Inferior parietal cortex (tissue), 1 donor: ENCODE results near the gene POLD3.
"Not testable (repeated sequence)": the region's sequence is repeated elsewhere in the genome, so short reads cannot be mapped to it uniquely, and the experiment has no call there.

ENCODE experiments used
- DNase-seq: peaks from one replicate; pipeline ENCODE4 v3.0.0-alpha.2; 2016; ENCODE audit errors: extremely low spot score

POLD3 gene

GRCh38 chr11:74636630-74637184, 44.3 kb downstream of the POLD3 start:
- DNase-seq = no peak

DNA sequence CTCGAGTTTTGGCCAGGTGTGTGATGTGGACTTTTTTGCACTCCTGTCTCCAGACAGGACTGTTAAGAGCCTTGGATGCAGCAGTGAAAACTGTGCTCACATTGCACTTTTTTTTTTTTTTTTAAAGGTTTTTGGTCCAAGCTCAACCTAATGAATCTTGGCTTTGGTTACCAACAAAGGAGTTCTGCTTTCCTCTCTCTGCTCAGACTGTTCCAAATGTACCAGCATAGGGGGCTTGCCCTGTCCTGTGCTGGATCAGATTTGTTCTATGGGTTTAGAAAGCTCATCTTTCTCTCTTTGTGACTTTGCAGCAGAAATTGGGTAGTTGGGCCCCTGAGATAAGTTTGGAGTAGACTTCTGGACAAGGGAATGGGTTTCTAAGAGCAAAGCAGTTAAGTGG, 45.3 kb downstream of the POLD3 start:
- DNase-seq = no peak

- DNase-seq = no peak
These were observed 46.5 kb downstream of the POLD3 start for GRCh38 chr11:74638869-74639268.

GRCh38 chr11:74639533-74639932, 47.2 kb downstream of the POLD3 start:
- no peak for DNase-seq

- DNase-seq = no peak
These were observed 48.9 kb downstream of the POLD3 start for GRCh38 chr11:74641289-74641688.

DNA sequence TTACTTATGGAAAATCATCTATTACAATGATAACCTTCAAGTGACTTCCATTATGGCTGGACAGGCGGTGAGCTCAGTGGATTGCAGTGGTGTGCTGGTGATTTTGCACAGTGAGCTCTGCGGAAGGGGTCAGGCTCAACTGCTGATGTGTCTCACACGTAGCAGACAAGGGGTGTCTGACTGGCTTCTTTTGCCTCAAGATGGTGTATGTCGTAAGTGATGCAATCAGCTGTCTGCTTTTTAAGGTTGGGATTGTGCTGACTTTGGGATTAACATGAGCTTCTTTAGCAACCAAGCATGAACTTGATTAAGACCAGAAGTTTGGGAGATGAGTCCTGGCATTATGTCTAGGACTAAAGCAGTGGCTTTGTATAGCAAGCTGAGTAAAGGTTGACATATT, 49.5 kb downstream of the POLD3 start:
- DNase-seq = no peak

GRCh38 chr11:74642912-74643311, 50.5 kb downstream of the POLD3 start:
- no peak for DNase-seq

DNA sequence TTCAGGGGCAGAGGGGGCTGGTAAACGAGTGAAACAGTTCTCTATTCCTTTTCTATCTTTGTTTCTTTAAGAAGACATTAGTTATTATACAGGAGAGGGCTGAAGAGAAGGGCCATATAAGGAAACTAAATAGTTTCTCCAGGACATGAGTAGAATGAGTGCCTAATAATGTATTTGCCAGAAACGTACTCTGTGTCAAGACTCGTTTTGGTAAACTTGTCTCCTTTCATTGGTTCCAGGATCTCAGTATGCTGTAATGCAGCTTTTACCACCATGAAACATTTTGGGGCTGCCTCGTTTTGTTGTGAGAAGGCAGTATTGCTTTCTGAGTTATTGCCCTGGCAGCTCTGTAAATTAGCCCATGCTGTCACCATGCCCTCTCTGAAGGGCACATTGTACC, 51.7 kb downstream of the POLD3 start:
- DNase-seq = no peak

DNA sequence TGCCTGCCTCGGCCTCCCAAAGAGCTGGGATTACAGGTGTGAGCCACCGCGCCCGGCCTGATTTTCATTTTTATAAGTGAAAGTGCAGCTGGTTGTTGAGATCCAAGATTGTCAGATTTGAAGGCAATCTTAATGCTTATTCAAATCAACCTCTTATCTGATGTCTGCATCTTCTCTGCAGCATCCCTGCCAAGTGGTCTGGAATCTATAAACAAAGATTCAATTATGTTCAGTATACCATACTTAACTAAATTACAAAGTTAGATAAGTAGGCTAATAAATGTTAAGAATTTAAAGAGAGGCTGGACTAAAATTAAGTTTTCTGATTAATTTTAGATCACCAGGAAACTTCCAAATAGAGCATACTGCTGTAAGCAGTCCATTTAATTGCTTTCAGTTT, 53.8 kb downstream of the POLD3 start:
- DNase-seq = no peak

- DNase-seq = no peak
These were observed 54.6 kb downstream of the POLD3 start for GRCh38 chr11:74646954-74647353.

DNA sequence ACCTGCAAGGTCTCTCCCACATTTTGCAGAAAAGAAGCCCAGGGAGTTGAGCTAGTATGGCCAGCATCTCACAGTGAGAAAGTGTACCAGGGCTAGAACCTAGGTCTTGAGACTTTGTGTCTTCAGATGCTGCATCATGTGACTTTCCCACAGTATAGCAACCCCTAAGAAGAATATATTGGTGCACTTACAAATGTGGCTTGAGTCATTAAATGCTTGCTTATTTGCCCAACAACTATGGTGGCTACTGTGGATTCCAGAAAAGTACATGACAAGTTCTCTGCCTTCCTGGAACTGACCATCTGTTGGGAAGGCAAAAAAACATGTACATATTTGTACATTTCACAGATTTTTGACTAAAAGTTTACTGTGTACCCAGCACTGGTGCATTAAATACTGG, 55.0 kb downstream of the POLD3 start:
- no peak for DNase-seq

DNA sequence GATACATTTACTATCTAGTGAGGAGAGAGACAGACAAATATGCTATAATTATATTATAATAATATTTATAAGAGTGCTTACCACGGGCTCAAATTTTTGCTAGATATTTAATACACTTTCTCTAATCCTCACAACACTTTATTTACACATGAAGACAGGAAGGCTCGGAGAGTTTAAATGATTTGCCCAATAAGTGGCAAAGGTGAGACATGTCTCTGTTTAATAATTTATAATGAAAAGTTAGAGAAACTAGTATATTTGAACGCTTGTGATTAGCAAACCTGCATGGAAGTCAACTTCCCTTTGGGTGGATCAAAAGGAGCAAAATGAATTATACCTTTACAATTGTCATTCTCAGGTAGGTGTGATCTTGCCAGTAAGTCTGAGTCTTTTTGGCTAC, 55.4 kb downstream of the POLD3 start:
- no peak for DNase-seq

DNA sequence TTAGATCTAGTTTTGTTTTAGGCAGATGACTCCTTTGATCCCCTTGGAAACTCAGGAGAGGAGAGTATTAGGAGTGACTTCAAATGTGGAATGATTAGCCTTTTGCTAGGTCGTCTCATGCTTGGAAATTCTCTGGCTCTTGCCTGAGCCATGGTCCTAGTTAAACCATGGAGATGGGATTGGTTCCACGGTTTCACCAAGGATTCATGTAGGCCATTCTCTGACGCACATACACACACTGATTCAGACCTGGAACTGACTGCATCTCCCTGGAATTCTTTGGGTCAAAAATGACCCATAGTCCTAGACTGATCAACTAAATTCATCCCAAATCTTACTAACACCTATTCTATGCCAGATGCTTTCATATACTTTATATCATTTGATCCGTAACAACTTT, 56.5 kb downstream of the POLD3 start:
- DNase-seq = no peak

GRCh38 chr11:74650498-74650897, 58.1 kb downstream of the POLD3 start:
- DNase-seq = no peak

GRCh38 chr11:74654976-74655375, 62.6 kb downstream of the POLD3 start:
- DNase-seq = no peak

- not testable (repeated sequence) for DNase-seq
These were observed 66.7 kb downstream of the POLD3 start for GRCh38 chr11:74659124-74659523.

- DNase-seq = no peak
These were observed 70.2 kb downstream of the POLD3 start for GRCh38 chr11:74662487-74663103.

- DNase-seq = no peak
These were observed 70.9 kb downstream of the POLD3 start for GRCh38 chr11:74663315-74663714.

GRCh38 chr11:74669211-74670160, 77.1 kb downstream of the POLD3 start:
- DNase-seq = no peak

DNA sequence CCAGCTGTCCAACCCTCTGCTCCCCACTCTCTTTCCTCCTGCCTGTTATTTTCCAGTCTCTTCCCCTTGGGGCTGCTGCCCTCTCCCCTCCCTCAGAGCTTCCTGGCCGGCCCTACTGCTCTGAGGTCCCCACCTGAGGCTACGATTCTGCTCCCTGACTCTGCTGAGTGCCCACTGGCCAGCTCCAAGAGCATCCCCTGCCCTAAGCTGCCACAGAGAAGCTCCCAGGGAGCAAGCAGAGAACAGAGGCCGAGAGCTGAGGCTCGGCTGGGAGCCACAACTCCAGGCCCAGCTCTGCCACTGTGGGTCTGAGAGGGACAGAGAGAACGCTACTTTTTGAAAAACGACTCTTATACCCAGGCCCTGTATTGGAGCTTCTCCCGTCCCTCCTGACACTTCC, 77.8 kb downstream of the POLD3 start:
- no peak for DNase-seq

DNA sequence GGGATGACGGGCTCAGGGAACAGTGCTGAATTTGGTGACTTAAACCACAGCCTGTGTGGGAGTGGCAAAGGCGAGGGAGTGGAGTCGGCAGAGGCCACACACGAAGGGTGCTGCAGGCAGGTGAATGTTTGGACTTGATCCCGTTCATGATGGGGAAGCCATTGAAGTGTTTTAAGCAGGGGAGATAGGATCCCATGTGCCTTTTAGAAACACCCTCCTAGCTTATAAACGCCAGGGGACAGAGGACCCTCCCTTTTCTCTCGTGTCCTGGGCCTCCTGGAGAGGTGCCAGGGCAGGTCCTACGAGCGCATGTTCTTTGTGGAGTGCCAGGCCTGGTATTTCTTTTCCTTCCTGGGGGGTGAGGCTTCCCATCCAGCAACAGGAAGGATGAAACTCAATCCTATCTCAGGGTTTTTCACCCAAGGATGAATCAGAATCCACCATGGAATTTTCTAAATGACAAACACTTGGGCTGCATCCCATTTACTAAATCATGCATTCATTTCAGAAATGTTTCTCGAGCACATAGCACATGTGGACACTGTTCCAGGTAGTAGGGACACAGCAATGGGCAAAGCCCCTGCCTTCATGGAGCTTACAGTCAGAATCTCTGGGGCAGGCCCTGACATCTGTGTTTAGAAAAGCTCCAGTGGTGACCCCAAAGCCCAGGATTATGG, 79.3 kb downstream of the POLD3 start:
- no peak for DNase-seq

DNA sequence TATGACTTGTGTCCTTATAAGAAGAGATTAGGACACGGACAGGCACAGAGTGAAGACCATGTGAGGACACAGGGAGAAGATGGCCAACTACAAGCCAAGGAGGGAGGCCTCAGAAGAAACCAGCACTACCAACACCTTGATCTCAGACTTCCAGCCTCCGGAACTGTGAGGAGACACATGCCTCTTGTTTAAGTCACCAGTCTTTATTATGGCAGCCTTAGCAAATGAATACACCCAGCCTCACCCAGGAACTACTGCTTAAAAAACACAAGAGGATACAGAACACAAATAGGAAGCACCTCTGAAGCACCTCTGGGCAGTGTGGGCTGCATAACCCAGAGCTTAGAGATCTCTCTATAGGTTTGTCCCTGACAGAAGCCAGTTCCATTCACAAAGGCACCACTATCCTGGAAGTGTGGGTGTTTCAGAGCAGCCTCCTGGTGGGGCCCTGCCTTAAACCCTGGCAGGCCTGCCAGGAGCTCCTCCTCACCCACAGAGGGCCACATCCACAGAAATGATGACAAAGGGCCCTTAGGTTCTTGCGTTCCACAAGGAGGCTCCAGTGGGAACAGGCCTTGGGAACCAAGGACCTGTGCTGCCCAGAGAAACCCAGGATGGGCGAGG, 80.1 kb downstream of the POLD3 start:
- DNase-seq = no peak
